Measurements from ENCODE around the gene ZNF385C.

The ZNF385C gene

GRCh38 chr17:42034059-42034458 is 64.2 kb downstream of the ZNF385C start:
- H3K4me3 ChIP-seq (replicated peaks; ENCODE audit: low read depth, low read length): no peak overlapping the region
- no peak for TF ChIP-seq CTCF (IDR thresholded peaks at IDR 0.05; ENCODE audit: insufficient read depth, low read length, poor library complexity, severe bottlenecking)

GRCh38 chr17:42031584-42031983 is 66.7 kb downstream of the ZNF385C start:
- DNase-seq (ENCODE audit: extremely low read depth, insufficient read length): no peak
- H3K36me3 ChIP-seq (ENCODE audit: control insufficient read depth, insufficient read depth, low read length): no peaks in the 10 kb centered on the region
- H3K27me3 ChIP-seq (replicated peaks; ENCODE audit: control insufficient read depth, insufficient read depth, low read length): no peaks in the 10 kb centered on the region

More at GRCh38 chr17:42034059-42034458, 64.2 kb downstream of the ZNF385C start:
- Histone ChIP-seq H3K27me3 (replicated peaks; ENCODE audit: control insufficient read depth, insufficient read depth, low read length) (no peaks in the 10 kb centered on the region), H3K36me3 (ENCODE audit: control insufficient read depth, insufficient read depth, low read length) (no peaks in the 10 kb centered on the region)
- no peak for DNase-seq (ENCODE audit: extremely low read depth, insufficient read length)

GRCh38 chr17:42028791-42029127 is 69.5 kb downstream of the ZNF385C start:
- TF ChIP-seq CTCF (IDR thresholded peaks at IDR 0.05; ENCODE audit: insufficient read depth, low read length, poor library complexity, severe bottlenecking): no peak
- Histone ChIP-seq H3K4me3 (replicated peaks; ENCODE audit: low read depth, low read length) (no peak overlapping the region), H3K27me3 (replicated peaks; ENCODE audit: control insufficient read depth, insufficient read depth, low read length) (no peaks in the 10 kb centered on the region), H3K36me3 (ENCODE audit: control insufficient read depth, insufficient read depth, low read length) (peaks cover 5% of the 10 kb centered on the region)
- no peak for DNase-seq (ENCODE audit: extremely low read depth, insufficient read length)

More at GRCh38 chr17:42031584-42031983, 66.7 kb downstream of the ZNF385C start:
- H3K4me3 ChIP-seq (replicated peaks; ENCODE audit: low read depth, low read length): no peak overlapping the region
- no peak for TF ChIP-seq CTCF (IDR thresholded peaks at IDR 0.05; ENCODE audit: insufficient read depth, low read length, poor library complexity, severe bottlenecking)

GRCh38 chr17:42027961-42028790 is 70.1 kb downstream of the ZNF385C start:
- TF ChIP-seq CTCF (IDR thresholded peaks at IDR 0.05; ENCODE audit: insufficient read depth, low read length, poor library complexity, severe bottlenecking): no peak
- no peaks in the 10 kb centered on the region for H3K27me3 ChIP-seq (replicated peaks; ENCODE audit: control insufficient read depth, insufficient read depth, low read length)
- peaks cover 6% of the 10 kb centered on the region for H3K36me3 ChIP-seq (ENCODE audit: control insufficient read depth, insufficient read depth, low read length)
- no peak for DNase-seq (ENCODE audit: extremely low read depth, insufficient read length)
- H3K4me3 ChIP-seq (replicated peaks; ENCODE audit: low read depth, low read length): no peak overlapping the region

GRCh38 chr17:42027590-42027889 is 70.7 kb downstream of the ZNF385C start:
- Histone ChIP-seq H3K27me3 (replicated peaks; ENCODE audit: control insufficient read depth, insufficient read depth, low read length) (no peaks in the 10 kb centered on the region), H3K36me3 (ENCODE audit: control insufficient read depth, insufficient read depth, low read length) (peaks cover 9% of the 10 kb centered on the region), H3K4me3 (replicated peaks; ENCODE audit: low read depth, low read length) (no peak overlapping the region)
- TF ChIP-seq CTCF (IDR thresholded peaks at IDR 0.05; ENCODE audit: insufficient read depth, low read length, poor library complexity, severe bottlenecking): no peak
- no peak for DNase-seq (ENCODE audit: extremely low read depth, insufficient read length)
